ENCODE measurements around the gene DENND1A.
A peak's percentile ranks its signal among the peaks of the same experiment; 100 is the strongest.

DENND1A gene

GRCh38 chr9:123771690-123772089, 158.2 kb downstream of the DENND1A start:
- DNase-seq, result no peak
- no peak overlapping the region for H3K27ac Mint-ChIP-seq
- no peak for TF ChIP-seq CTCF (IDR thresholded peaks at IDR 0.05)
- no peaks in the 10 kb centered on the region for H3K9me3 Mint-ChIP-seq
- H3K36me3 Mint-ChIP-seq (ENCODE audit: low read depth), result no peaks in the 10 kb centered on the region
- H3K4me1 Mint-ChIP-seq, result peaks cover 80% of the 10 kb centered on the region
- H3K4me3 Mint-ChIP-seq, result no peak overlapping the region
- H3K27me3 Mint-ChIP-seq (ENCODE audit: low read depth, poor library complexity), result no peaks in the 10 kb centered on the region

DNA sequence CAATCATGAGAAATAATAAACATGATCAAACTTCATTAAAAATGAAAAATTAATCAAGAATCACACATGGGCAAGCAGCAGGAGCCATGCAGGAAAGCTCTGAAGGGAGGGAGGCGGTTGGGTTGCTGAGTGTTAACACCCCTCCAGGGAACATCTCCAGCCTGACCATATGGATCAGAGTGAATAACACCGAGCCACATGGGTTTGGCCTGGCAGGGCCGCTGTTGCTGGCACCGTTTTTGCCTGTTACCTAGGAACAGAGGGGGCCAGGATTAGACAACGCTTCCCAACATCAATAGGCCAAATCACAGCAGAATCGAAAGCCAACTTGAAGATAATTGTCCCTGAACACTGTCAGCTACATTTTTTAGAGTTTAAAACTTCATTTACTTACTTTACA, 160.2 kb downstream of the DENND1A start:
- no peaks in the 10 kb centered on the region for H3K9me3 Mint-ChIP-seq
- no peaks in the 10 kb centered on the region for H3K27me3 Mint-ChIP-seq (ENCODE audit: low read depth, poor library complexity)
- DNase-seq, result peak; percentile 35
- TF ChIP-seq CTCF (IDR thresholded peaks at IDR 0.05), result no peak
- H3K4me1 Mint-ChIP-seq, result peaks cover 62% of the 10 kb centered on the region
- H3K27ac Mint-ChIP-seq, result peak overlapping the region; percentile 4
- H3K4me3 Mint-ChIP-seq, result no peak overlapping the region
- no peaks in the 10 kb centered on the region for H3K36me3 Mint-ChIP-seq (ENCODE audit: low read depth)

GRCh38 chr9:123763910-123764588, 165.9 kb downstream of the DENND1A start:
- Mint-ChIP-seq H3K4me1 (peaks cover 13% of the 10 kb centered on the region), H3K9me3 (no peaks in the 10 kb centered on the region), H3K27ac (no peak overlapping the region), H3K4me3 (no peak overlapping the region), H3K27me3 (ENCODE audit: low read depth, poor library complexity) (no peaks in the 10 kb centered on the region), H3K36me3 (ENCODE audit: low read depth) (no peaks in the 10 kb centered on the region)
- TF ChIP-seq CTCF (IDR thresholded peaks at IDR 0.05), result no peak
- no peak for DNase-seq

DNA sequence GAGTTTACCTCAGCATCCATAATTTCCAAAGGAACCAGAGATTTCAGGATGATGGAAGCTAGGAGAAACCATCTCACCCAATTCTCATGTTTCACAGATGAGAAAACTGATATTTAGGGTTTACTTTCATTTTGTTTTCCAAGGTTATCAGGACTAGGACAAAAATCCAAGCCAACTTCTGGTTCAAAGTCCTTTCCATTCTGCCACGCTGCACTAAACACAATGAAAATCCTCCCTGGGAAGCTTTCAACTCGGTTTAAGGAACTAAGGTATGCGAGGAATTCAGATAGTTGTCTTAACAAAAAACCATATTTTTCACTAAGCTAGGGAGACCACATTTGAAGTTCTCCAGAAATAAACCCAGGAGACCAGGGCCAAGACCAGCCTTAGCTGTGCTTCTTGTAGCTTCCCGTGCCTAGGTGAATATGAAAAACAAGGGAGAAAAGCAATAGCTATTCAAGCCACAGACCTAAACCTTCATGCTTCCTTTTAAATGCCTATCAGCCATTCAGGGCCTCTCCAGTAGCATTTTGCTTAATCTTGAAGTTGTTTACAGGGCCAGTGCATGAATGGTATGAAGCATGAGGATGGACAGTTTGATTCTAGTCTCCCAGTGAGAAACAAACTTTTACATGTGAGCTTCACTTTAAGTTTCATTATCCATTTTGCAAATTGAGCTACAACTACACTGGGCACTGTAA, 167.9 kb downstream of the DENND1A start:
- Mint-ChIP-seq H3K27ac (no peak overlapping the region), H3K27me3 (ENCODE audit: low read depth, poor library complexity) (no peaks in the 10 kb centered on the region), H3K9me3 (no peaks in the 10 kb centered on the region), H3K4me3 (no peak overlapping the region), H3K36me3 (ENCODE audit: low read depth) (no peaks in the 10 kb centered on the region), H3K4me1 (peaks cover 12% of the 10 kb centered on the region)
- TF ChIP-seq CTCF (IDR thresholded peaks at IDR 0.05), result no peak
- DNase-seq, result no peak

DNA sequence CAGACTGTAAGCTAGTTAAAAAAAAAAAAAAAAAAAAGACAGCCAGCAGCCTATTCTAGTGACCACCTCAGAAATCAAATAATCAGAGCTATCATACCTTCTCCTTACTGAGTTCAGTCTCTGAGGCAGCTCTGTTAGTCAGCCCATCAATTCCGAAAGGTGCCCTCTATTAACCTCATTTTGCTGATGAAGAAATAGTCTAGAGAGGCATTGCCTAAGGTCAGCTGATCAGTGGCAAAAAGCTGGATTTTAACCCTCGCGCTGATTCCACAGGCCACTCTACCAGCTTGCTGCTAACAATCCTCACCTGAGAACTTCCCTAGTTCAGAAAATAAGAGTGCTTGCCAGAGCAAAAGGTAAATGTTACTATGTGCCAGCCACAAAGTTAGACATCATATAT, 172.0 kb downstream of the DENND1A start:
- H3K4me1 Mint-ChIP-seq, result peaks cover 24% of the 10 kb centered on the region
- H3K27ac Mint-ChIP-seq, result no peak overlapping the region

More for the DNA sequence above, 172.0 kb downstream of the DENND1A start:
- no peak for TF ChIP-seq CTCF (IDR thresholded peaks at IDR 0.05)
- Mint-ChIP-seq H3K36me3 (ENCODE audit: low read depth) (peaks cover 5% of the 10 kb centered on the region), H3K9me3 (no peaks in the 10 kb centered on the region), H3K27me3 (ENCODE audit: low read depth, poor library complexity) (peaks cover 3% of the 10 kb centered on the region), H3K4me3 (no peak overlapping the region)
- no peak for DNase-seq
